ENCODE results near the gene RGS6.

The RGS6 gene

DNA sequence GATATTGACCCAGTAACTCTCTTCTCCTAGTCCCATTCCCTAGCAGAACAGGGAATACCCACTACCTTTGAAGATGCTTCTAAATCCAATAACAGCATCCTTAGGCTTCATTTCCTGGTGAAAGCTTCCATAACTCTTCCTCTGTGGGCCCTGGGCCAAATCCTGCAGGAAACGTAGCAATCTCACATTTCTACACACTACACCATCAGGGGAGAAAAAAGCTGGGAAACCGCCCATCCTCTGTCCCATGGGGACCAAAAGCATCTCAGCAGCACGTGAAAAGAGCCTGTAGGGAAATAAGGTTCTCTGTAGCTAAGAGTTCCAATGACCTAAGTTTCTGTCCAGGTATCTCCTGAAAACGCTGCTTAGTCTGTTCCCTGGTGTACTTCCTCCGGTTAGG is 621.4 kb downstream of the RGS6 start:
- DNase-seq (ENCODE audit: low spot score), result no peak

DNA sequence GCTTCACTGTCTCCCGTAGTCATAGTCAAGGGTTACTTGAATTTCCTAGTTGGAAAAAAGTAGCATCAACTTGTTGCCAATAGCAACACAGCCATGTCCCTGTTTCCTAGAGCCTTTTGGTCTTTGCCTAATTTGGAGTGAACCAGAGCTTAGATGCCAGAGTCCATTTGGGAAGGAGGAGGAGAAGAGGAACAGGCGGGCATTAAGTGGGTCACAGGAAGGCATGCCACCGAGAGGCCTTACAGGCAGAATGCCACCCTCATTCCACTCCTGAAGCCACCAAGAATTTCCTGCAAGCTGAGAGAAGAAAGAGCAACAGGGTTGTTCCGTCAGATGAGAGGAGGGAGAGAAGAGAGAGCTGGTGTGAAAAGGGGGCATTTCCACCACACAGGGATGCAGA is 622.2 kb downstream of the RGS6 start:
- DNase-seq (ENCODE audit: low spot score), result no peak

DNA sequence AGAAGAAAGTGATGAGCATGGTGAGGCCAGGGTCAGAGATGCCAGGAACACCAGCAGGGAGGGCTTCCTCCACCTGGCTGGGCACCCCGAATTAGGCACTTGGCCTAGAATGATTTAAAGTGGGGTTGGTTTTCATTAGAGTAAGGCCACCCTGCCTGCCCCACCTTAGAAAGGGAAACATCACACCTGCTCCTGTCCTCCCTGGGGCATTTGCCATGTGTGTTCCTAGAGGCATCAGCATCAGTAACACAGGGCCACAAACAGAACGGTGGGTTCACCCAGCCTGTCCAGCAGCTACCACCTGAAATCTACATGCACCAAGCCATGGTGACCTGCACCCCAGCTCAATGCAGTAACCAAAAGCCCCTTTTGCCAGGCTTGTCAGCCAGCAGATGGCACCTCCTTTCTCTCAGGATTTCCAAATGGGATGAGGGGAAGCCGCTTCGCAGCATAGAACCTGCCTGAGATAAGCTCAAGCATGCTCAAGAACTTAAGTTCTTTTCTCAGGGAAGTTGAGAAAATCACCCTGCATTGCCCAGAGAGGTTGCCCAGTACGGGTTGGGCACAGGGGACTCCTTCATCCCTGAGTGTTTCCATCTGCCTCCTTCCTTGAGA is 622.9 kb downstream of the RGS6 start:
- DNase-seq (ENCODE audit: low spot score), result no peak

DNA sequence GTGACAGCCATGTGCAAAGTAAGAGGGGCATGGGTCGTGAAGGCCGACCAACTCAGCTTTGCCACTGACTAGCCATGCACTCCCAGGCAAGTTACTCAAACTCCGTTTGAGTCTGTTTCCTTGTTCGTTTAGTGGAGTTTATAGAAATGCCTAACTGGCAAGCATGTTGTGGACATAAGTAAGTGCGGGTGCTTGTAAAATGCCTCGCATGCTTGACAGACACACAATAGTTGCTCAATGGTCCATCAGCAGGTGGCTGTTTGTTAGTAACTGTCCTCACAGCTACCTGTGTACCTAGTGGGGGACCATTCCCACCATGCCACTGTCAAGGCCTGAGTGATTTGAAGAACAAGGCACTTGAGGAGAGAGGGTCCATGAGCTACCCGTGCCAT is 623.4 kb downstream of the RGS6 start:
- DNase-seq (ENCODE audit: low spot score), result no peak

DNA sequence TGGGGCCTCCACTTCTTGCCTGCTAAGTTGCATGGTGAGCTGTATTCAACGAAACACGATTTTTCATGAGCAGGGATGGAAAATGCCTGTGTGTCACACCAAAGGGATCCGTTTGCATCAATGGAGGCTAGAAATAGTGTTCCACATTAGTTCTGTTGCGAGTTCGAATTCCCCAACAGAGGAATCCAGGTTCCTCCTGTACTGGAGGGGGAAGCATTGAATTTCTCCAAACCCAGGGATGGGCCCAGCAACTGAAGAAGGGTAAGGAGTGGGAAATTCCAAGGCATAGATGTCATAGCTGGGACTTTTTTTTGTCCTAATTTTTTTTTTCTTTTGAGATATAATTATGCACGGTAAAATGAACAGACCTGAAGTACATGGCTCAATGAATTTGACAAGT is 625.4 kb downstream of the RGS6 start:
- no peak for DNase-seq (ENCODE audit: low spot score)

DNA sequence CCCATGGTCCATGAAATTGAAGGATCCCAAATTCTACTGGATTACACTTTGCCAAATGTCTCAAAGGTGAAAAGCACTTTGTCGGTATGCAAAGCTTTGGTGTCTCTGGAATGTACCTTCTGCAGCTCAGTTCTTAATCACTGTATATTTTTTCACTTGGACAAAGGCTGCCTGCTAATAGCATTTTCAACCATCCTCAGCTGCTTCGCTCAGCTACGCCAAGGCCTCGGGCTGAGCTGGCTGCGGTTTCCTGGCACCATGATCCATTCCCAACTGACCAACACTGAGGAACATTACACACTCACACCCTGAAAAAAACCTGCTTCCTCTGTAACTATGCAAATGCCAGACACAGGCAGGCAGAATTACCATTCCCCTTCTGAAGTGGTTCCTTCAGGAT is 626.5 kb downstream of the RGS6 start:
- no peak for DNase-seq (ENCODE audit: low spot score)

DNA sequence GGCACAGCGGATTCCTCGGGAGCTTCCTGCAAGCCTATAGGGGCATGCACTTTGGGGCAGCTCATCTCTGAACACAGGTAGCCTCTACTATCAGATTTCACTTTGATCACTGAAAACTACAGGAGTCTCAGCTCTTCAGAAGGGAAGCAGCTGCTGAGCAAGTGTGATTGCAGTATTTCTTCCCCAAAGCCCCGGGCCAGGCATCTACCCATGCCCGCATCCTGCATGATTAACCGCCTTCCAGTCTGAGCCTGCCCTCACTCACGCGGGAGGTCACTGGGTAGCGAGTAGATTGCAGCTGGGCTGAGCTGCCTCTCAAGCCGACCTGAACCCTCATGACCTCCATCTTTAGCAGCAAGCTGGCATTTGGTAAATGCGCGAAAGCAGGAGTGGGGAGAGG is 627.0 kb downstream of the RGS6 start:
- DNase-seq (ENCODE audit: low spot score), result no peak

DNA sequence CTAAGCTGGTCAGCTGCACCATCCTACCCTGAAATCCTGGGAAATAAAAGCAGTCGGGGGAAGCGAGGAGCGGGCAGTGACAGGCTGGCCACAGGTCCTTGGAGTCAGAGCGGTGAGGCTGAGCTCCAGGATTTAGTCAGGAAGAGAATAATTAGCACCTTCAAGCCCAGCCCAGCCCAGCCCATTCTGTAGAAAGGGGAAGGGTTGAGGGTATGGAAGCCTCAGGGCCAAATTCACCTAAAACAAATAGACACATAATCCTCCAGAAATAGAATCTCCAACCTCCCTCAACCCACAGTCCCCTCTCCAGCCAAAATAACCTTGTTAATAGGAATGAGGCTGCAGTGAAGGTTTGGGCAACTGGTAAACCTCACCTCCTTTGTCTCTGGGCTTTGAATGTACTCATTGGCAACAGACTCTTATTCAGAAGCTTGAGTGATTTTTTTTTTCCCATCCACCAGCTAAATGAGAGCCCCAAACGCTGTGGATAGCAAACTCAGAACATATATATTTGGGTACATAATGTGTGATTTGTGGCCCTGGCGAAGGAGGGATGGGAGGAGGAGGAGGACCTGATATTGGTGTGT is 627.5 kb downstream of the RGS6 start:
- DNase-seq (ENCODE audit: low spot score), result no peak

DNA sequence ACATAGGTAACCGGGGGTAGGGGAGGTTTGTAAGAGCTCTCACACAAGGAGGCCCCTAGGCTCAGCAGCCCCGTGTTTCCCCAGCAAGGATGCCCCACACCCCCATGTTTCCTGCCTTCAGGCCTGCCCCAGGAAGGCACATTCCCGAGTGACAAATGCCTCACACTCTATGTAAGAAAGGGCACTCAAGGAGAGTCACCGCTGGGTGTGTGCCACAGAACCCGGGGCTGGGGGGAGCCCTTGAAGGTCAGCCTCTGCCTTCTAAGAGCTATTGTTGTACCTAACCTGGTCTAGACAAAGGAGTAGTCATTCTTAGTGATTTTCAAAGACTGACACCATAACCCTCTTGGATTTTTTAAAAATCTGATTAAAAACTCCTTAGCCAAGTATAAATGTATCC is 628.1 kb downstream of the RGS6 start:
- DNase-seq (ENCODE audit: low spot score), result no peak

DNA sequence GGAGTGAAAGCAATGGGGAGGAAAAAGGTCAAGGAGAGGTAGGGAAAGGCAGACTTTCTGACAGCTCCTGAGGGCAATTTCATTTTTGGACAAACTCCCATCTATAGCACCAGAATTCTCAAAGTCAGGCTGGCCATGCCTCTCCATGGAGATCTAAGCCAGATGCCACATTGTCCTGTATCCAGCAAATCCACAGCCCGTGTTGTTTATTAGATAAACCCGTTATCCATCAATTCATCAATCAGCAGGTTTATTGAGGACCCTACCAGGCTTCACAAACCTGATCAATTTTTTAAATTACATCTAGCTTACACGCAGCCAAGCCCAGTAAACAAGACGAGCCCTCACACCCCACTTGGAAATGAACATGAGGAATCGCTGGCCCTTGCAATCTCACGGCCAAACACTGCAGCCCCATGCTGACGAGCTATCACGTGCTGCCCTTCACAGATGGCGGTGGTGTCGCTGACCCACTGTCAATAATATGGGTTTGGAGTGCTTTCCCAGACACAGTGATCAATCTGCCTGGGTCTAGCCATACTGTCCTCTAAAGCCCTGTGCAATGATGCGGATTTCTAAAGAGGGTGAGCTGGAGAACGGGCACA is 628.8 kb downstream of the RGS6 start:
- DNase-seq (ENCODE audit: low spot score), result no peak

DNA sequence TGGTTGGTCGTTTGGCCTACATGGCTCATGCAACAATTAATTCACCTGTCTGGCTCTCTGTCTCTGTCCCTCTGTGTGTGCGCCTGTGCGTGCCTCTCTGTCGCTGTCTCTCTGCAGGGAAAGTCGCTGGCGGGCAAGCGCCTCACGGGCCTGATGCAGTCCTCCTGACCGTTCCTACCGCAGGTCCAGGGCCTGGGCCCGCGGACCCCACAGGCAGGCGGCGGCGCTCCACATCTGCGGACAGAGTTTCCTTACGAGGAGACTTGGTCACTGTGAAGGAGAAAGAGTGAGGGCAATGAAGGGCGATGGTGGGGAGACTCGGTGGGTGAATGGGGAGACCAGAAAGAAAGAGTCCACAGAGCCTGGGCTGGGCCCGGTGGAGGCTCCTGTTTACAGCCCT is 630.1 kb downstream of the RGS6 start:
- no peak for DNase-seq (ENCODE audit: low spot score)

DNA sequence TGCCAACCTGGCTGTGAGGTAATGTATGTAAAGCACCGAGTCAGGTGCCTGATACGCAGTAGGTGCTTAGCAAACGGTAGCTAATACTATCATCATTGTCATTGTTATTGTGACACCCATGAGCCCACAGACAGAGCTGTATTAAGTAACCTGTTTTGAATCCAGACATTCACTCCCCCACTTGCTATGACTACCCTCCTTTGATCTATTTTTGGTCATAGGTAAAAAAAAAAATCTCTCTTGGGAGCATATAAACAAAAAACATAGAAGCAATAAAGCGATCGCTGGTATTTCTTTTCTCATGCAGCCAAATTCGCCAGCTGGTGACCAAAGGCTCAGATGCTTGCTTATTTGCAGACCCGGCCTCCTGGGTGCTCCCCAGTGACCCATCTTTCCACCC is 631.4 kb downstream of the RGS6 start:
- no peak for DNase-seq (ENCODE audit: low spot score)

DNA sequence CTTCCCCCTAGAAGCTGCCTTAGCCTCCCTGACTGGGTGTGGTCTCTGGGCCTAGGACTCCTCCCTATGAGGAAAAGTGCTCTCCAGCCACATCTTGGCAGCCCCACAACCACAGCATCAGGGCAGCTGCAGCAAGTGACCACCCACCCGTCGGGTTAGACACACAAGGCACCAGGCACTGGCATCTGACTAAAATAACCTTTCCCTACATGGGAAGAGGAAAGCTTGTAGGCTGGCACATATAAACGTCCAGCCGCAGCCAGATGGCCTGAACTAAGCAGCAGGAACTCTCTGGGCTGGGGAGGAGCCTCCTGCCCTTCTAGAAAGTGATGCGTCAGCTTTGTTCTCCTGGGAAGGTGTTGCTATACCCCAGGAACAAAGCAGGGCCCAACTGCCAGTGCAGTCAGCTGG is 632.9 kb downstream of the RGS6 start:
- DNase-seq (ENCODE audit: low spot score), result no peak

DNA sequence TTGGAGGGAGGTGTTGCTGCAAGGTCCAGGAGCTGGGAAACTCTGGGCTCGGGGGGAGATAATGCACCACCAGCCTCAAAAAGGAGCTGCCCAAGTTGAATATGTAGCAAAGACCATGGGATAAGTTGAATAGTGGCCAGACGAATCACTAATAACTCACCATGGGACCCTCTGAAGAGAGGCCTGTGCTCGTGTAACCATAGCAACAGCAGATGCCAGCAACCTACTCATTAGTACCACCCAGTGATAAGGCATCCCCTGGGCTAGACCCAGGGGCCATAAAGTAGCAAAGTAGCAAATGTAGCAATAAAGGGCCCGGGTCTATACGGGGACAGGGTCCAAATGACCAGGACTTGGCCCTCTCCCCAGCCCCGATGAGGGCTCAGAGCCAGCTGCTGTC is 633.7 kb downstream of the RGS6 start:
- DNase-seq (ENCODE audit: low spot score), result no peak

DNA sequence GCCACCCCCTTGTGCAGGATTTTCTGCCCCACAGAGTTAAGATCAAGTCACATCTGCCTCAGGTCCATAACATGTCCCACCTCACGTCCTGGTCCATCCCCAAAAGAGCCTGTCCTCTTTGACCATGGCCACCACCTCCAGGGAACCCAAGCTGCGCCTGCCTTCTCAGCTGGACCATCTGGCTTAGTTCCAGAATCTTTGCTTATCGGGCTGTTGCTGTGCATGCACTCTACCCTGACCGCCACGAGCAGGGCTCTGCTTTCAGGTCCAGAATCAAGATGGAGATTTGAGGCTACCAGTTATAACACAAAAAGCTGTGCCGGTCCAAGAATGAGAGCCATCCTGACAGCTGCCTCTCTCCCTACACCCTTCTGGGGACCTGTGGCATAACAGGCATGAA is 635.0 kb downstream of the RGS6 start:
- no peak for DNase-seq (ENCODE audit: low spot score)

DNA sequence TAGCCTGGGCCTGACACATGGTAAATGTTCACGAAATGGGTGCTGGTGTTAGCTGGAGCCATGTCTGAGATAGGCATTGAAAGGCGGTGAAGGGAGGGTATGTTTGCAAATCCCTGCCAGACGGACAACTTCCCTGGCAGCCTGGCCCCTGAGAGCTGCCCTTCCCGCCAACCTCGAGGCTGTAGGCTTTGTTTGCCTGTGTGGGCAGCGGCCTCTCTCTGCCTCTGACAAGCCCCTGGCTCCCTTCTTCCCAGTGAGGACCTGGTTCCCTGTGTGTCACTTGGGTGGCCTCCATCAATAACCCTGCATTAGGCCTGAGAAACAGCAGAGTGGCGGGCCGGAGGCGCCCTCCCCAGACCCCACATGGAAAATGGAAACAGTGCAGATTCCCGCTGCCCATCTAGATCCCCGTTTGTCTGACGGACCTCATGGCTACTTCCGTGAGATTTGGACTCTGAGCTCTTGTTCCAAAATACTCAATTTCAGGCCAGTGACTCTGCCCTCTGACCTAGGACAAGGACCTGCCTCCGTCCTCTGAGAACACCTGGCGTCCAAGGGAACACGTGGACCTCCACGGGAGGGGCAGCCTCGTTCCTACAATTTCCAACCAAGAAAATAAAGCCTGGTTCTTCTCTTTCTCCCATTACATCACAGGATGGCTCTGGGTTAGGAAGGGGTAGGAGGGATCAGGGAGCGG is 636.2 kb downstream of the RGS6 start:
- DNase-seq (ENCODE audit: low spot score), result no peak

DNA sequence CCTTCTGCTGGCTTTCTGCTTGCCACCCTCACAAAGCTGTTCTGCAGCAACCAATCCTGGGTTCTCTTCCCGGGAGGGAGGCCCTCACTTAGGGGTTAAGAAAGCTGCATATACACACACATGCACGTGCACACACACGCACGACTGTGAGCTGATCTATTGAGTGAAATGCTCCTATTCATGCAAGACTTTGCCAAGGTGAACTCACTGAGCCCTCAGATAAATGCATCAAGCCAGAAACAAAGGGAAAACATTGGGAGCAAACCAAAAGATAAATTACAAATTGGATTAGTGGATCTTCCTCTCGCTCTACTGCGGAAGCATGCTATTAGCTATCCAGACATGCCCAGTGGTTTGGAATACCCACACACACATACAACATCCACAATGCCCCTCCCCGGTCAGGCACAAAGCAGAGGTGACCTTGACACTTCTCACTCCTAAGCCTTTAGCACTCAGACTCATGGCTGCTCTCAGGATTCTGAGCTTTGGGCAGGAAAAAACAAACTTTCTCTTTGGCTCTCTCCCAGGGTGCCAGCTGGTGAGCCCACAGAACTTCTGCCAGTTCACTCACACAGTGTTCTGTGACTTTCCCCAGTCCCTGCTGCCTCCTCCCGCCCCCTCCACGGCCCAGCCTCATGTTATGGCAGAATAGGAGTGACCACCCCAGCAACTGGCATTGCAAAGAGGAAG is 641.6 kb downstream of the RGS6 start:
- no peak for DNase-seq (ENCODE audit: low spot score)

DNA sequence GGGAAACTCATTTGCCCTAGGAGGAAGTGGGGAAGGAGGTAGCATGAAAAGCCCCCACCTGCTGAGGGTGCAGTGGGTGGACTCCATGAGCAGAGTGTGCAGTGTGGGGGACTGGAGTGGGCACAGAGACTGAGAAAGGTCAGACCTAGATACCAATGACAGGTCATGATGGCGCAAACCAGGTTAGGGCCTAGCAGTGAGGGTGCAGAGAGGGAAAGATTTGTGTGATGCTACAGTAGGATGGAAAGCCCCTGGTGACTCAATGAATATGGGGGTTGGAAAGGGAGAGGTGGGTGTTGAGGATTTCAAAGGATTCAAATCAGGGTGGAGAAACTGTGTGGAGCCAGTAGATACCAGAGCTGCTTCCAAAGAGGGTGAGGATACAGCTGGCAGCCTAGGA is 642.5 kb downstream of the RGS6 start:
- no peak for DNase-seq (ENCODE audit: low spot score)

DNA sequence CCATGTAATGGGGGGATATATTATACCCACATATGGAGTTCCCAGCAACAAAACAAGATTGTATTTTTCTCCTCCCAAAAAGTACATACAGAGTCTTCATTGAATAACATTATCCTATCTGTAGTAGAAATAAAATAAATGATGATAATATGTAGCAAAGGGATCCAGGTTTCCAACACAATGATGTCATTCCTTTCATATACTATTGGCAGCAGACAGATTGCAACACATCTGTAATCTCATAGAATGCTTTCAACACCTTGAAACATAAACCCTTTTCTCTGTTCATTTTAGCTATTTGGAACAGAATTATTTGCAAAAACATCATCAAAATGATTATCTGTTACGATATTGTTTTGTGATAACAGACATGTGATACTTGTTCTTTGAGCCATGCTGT is 644.0 kb downstream of the RGS6 start:
- DNase-seq (ENCODE audit: low spot score), result no peak

DNA sequence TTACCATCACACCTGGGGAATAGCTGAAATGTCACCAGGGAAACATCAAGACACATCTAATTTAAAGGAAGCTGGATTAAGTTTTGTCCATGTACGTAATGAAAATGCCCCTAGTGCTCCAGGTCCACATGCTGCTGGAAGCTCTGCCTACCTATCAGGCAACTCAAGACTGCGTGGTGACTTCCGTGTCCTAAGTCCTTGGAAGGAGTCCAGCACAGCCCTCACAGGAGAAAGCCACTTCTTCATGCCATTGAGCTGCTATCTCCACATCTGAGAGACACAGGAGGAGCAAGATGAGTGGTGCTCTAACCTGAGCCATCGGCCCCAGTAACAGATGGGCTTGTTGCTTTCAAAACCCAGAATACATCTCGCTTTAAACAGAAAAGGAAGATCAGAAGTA is 645.3 kb downstream of the RGS6 start:
- DNase-seq (ENCODE audit: low spot score), result no peak

DNA sequence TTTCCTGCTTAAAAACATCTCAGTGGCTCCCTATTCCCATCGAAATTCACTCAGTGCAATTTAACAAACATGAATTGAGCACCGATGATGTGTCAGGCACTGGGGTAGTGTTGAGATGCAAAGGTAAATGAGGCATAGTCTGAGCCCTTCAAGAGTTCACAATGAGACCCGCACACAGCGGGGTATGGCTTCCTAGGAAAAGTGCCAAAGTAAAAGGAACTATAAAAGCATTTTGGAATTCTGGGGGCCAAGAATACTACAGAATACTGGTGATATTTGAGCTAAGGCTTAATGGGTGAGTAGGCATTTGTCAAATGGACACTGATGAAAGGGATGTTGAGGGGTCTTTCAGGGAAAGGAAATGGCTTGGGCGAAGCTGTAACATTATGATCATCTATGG is 646.3 kb downstream of the RGS6 start:
- no peak for DNase-seq (ENCODE audit: low spot score)

DNA sequence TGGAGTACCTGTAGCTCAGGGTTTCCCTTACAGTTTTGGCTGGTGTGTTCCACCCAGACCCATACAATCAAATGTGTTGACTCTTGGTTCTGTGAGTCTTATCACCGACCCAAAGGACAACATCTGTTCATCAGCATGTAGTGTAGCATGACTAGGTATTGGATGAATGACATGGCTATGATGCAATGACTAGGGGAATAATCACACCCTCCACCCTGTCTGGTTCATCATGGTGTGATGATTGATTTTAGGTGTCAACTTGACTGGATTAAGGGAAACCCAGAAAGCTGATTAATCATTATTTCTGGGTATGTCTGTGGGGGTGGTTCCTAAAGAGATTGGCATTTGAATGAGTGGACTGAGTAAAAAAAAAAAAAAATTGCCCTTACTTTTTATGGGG is 650.4 kb downstream of the RGS6 start:
- no peak for DNase-seq (ENCODE audit: low spot score)

Measured in CD4-positive, alpha-beta T cell treated with Interleukin-6 at 100 ng/mL for 8 hours (primary cell).